ENCODE measurements around the gene ATP5ME. TPM values are rescaled to one million over a fixed set of nuclear protein-coding genes. Genes with fewer than 3 reads are reported as not detected.

Gene ATP5ME
- total and polyA plus RNA-seq, 2 of the 13 experiments (the other 11 are each of a cell fraction or from before 2014, with no cell fraction given): 305 to 753 TPM

GRCh38 chr4:705278-706082 is 31.4 kb upstream of the ATP5ME start, which contains the start of gene PCGF3 (continued):
- TF ChIP-seq ZNF646 (CRISPR knock-in tag; IDR thresholded peaks at IDR 0.05) (no peak), ZBTB44 (CRISPR knock-in tag; IDR thresholded peaks at IDR 0.05) (no peak), SOX6 (IDR thresholded peaks at IDR 0.05) (no peak), SOX6 (CRISPR knock-in tag; IDR thresholded peaks at IDR 0.05) (no peak), CCDC6 (CRISPR knock-in tag; IDR thresholded peaks at IDR 0.05) (no peak), ZNF777 (CRISPR knock-in tag; IDR thresholded peaks at IDR 0.05) (peak; percentile 96), ZNF24 (IDR thresholded peaks at IDR 0.05) (no peak), NR2F1 (CRISPR knock-in tag; IDR thresholded peaks at IDR 0.05) (peak in 1 of 2 experiments; percentile 91; a peak in 2 of 4 replicates), ZNF740 (CRISPR knock-in tag; IDR thresholded peaks at IDR 0.05) (peak; percentile 70; the same call in 1 of the 2 replicates), TBX3 (IDR thresholded peaks at IDR 0.05; ENCODE audit: borderline replicate concordance) (no peak), ZNF83 (CRISPR knock-in tag; IDR thresholded peaks at IDR 0.05; ENCODE audit: borderline replicate concordance) (no peak), SCMH1 (CRISPR knock-in tag; IDR thresholded peaks at IDR 0.05; ENCODE audit: borderline replicate concordance) (no peak), NCOR1 (IDR thresholded peaks at IDR 0.05; ENCODE audit: borderline replicate concordance, low read length) (no peak), ARNT (IDR thresholded peaks at IDR 0.05) (no peak), FOXK1 (CRISPR knock-in tag; IDR thresholded peaks at IDR 0.05; ENCODE audit: borderline replicate concordance, low read depth) (no peak)
- TF ChIP-seq, protein P1, sequence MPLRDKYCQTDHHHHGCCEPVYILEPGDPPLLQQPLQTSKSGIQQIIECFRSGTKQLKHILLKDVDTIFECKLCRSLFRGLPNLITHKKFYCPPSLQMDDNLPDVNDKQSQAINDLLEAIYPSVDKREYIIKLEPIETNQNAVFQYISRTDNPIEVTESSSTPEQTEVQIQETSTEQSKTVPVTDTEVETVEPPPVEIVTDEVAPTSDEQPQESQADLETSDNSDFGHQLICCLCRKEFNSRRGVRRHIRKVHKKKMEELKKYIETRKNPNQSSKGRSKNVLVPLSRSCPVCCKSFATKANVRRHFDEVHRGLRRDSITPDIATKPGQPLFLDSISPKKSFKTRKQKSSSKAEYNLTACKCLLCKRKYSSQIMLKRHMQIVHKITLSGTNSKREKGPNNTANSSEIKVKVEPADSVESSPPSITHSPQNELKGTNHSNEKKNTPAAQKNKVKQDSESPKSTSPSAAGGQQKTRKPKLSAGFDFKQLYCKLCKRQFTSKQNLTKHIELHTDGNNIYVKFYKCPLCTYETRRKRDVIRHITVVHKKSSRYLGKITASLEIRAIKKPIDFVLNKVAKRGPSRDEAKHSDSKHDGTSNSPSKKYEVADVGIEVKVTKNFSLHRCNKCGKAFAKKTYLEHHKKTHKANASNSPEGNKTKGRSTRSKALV (CRISPR knock-in tag; IDR thresholded peaks at IDR 0.05): no peak
- TF ChIP-seq, protein P2, sequence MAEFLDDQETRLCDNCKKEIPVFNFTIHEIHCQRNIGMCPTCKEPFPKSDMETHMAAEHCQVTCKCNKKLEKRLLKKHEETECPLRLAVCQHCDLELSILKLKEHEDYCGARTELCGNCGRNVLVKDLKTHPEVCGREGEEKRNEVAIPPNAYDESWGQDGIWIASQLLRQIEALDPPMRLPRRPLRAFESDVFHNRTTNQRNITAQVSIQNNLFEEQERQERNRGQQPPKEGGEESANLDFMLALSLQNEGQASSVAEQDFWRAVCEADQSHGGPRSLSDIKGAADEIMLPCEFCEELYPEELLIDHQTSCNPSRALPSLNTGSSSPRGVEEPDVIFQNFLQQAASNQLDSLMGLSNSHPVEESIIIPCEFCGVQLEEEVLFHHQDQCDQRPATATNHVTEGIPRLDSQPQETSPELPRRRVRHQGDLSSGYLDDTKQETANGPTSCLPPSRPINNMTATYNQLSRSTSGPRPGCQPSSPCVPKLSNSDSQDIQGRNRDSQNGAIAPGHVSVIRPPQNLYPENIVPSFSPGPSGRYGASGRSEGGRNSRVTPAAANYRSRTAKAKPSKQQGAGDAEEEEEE (CRISPR knock-in tag; IDR thresholded peaks at IDR 0.05; ENCODE audit: borderline replicate concordance): no peak

All from HepG2 (cell line).